K562 (cell line): ENCODE measurements around the gene KRT71.

Source experiments
- CTBP1 ChIP-seq: fragments of 450-650 bp; IDR thresholded peaks from 2 replicates; pipeline ENCODE4 v1.6.1; 2016; ENCODE audit warnings: borderline replicate concordance
- CTCF ChIP-seq, 3 experiments: IDR thresholded peaks in 2 of 3; conservative IDR thresholded peaks in 1 of 3; 2 replicates each; pipeline ENCODE4 v1.5.1; 2011 to 2012; ENCODE audit warnings: low read length in 3 of 3, mild to moderate bottlenecking in 3 of 3, control low read depth in 2 of 3, improper control_type of control experiment in 1 of 3, inconsistent platforms in 1 of 3, low read depth in 1 of 3, mixed read lengths in 1 of 3, moderate library complexity in 1 of 3; ENCODE audit not compliant: insufficient read depth in 2 of 3
- NCOA2 ChIP-seq, 2 experiments: fragments of 450-650 bp; IDR thresholded peaks; 2 replicates each; pipeline ENCODE4 v1.6.1; 2018; ENCODE audit warnings: mild to moderate bottlenecking in 2 of 2, moderate library complexity in 1 of 2; ENCODE audit not compliant: partially characterized antibody in 2 of 2
- PCBP2 ChIP-seq: fragments of 200-400 bp; formaldehyde crosslinking; IDR thresholded peaks from 2 replicates; pipeline ENCODE4 v1.6.1; 2018; ENCODE audit warnings: low read length, low read depth, mild to moderate bottlenecking, moderate library complexity; ENCODE audit not compliant: poor library complexity, severe bottlenecking
- POLR2AphosphoS5 ChIP-seq: IDR thresholded peaks from 2 replicates; pipeline ENCODE4 v1.6.1; 2011; ENCODE audit warnings: mild to moderate bottlenecking, low read depth, low read length, moderate library complexity; ENCODE audit not compliant: control insufficient read depth, insufficient read depth
- PRMT5 ChIP-seq: sonication (generic); formaldehyde crosslinking; IDR thresholded peaks from 2 replicates; pipeline ENCODE4 v1.5.0; 2020; ENCODE audit warnings: missing genetic modification reagents
- PRPF4 ChIP-seq: fragments of 200-400 bp; formaldehyde crosslinking; IDR thresholded peaks from one replicate; pipeline ENCODE4 v1.6.1; 2017; ENCODE audit warnings: low read length, low read depth, mild to moderate bottlenecking; ENCODE audit not compliant: insufficient read depth, poor library complexity, severe bottlenecking
- ZBTB7A ChIP-seq: IDR thresholded peaks from 2 replicates; pipeline ENCODE4 v1.6.1; 2011; ENCODE audit warnings: low read depth, mild to moderate bottlenecking, low read length, moderate library complexity, borderline replicate concordance; ENCODE audit not compliant: control insufficient read depth
- ZFP36 ChIP-seq: fragments of 150-350 bp; IDR thresholded peaks from 2 replicates; pipeline ENCODE4 v1.6.1; 2018; ENCODE audit warnings: low read length, low read depth; ENCODE audit not compliant: partially characterized antibody
- ZNF23 ChIP-seq: fragments of 250-450 bp; sonication (Bioruptor Pico); IDR thresholded peaks from 2 replicates; pipeline ENCODE4 v1.4.0; 2020; ENCODE audit warnings: mild to moderate bottlenecking
- ZNF263 ChIP-seq: sonication (generic); formaldehyde crosslinking; IDR thresholded peaks from 2 replicates; pipeline ENCODE4 v1.8.0; 2022; ENCODE audit warnings: mild to moderate bottlenecking, missing genetic modification reagents, borderline replicate concordance
- ZNF407 ChIP-seq: fragments of 450-650 bp; IDR thresholded peaks from 2 replicates; pipeline ENCODE4 v1.6.1; 2016; ENCODE audit warnings: low read depth
- ZNF655 ChIP-seq: fragments of 250-450 bp; sonication (Bioruptor Pico); IDR thresholded peaks from 2 replicates; pipeline ENCODE4 v1.5.0; 2021
- ZNF79 ChIP-seq: fragments of 250-450 bp; sonication (Bioruptor Pico); IDR thresholded peaks from 2 replicates; pipeline ENCODE4 v1.4.0; 2020; ENCODE audit warnings: low read depth, mild to moderate bottlenecking, moderate library complexity

GRCh38 chr12:52559979-52560378 is 7.0 kb upstream of the KRT71 start:
- TF ChIP-seq ZNF655 (CRISPR knock-in tag) (no peak), ZNF79 (CRISPR knock-in tag) (no peak), PCBP2 (no peak), ZNF263 (CRISPR knock-in tag) (no peak), CTCF (IDR thresholded peaks at IDR 0.05 in 2 of 3, conservative IDR thresholded peaks at IDR 0.05 in 1 of 3; ENCODE audit: insufficient read depth in 2 of 3, low read depth in 1 of 3, low read length in 3 of 3) (no peak), PRMT5 (no peak), ZNF407 (no peak), PRPF4 (no peak), NCOA2 (IDR thresholded peaks at IDR 0.05; ENCODE audit: partially characterized antibody in 2 of 2) (no peak), ZFP36 (no peak), CTBP1 (no peak), ZNF23 (CRISPR knock-in tag) (no peak), POLR2AphosphoS5 (no peak), ZBTB7A (no peak)
